Measurements from ENCODE around the gene ERCC2. TPM values are rescaled to one million over a fixed set of nuclear protein-coding genes. Genes with fewer than 3 reads are reported as not detected.
A peak's percentile ranks its signal among the peaks of the same experiment; 100 is the strongest.
"Not testable (repeated sequence)": the region's sequence is repeated elsewhere in the genome, so short reads cannot be mapped to it uniquely, and the experiment has no call there.

Gene ERCC2
- total RNA-seq, 1 donor from 2014 or later = 20.6 TPM

DNA sequence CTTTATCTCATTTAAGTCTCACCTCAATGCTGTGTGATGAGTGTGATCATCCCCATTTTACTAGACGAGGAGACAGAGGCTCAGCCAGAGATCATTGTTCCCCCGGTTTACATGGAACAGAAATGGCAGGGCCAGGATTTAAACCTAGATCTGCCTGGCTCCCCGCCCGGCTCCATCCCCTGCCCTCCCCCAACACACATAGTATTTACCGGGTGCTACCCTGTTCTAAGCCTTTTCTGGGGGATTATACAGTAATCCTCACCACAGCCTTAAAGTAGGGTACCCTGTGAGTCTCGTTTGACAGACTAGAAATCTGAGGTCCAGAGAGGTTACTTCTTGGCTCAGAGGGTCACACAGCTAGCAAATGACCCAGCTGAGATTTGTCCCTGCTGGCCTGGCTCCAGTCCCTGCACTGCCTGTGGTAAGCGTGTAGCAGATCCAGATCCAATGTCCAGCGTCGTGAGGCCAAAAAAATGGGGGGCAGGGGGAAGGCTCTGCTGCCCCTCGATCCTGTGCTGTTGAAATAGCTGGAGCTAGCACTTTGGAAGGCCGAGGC is 33.6 kb downstream of the ERCC2 start:
- no peak for DNase-seq (ENCODE audit: low read depth)

DNA sequence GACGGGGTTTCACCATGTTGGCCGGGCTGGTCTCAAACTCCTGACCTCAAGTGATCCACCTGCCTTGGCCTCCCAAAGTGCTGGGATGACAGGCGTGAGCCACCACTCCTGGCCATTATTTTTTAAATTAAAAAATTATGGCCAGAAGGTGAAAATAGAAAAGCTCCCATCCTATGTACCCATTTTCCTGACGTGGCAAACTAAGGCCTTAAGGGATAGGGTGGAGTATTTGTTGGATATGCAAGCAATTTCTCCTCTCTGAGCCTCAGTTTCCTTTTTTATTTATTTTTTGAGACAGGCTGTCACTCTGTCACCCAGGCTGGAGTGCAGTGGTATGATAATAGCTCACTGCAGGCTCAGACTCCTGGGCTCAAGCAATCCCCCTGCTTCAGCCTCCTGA is 35.5 kb downstream of the ERCC2 start:
- DNase-seq (ENCODE audit: low read depth) = not testable (repeated sequence)

DNA sequence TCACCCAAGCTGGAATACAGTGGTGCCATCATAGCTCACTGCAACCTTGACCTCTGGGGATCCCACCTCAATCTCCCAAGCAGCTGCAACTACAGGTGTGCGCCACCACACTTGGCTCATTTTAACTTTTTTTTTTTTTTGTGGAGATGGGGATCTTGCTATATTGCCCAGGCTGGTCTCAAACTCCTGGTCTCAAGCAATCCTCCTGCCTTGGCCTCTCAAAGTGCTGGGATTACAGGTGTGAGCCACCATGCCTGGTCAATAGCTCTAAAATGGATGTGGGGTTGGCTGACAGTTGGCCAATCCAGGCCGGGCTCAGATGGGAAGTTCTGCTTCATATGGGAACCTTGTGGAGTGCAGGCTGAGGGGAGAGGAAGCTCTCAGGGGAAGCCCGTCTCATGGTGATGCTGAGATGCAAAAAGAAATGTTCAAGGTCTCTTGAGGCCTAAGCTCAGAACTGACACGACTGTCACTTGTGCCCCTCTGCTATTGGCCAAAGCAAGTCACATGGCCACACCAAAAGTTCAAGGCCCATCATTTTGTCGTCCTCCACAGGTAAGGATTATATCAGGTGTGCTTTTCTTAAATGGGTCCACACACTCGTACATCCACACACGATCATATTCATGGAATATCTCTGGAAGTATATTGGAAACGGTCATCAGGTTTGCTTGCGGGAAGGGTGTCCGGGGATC is 36.6 kb downstream of the ERCC2 start:
- DNase-seq (ENCODE audit: low read depth) = no peak

DNA sequence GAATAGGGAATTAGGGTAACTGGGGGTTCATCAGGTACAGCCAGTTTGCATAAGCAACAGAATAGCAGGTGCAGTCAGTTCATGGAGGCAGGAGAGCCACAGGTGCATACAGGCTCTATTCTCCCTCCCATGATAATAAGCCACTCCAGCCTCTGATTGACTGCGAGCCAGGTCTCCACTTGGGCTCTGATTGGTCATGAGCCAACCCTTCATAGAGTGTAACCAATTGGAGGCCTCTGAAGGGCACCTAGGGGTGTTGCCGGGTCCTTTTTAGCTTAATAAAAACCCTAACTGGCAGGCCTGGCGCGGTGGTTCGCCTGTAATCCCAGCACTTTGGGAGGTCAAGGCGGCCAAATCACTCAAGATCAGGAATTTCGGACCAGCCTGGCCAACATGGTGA is 39.0 kb downstream of the ERCC2 start:
- no peak for DNase-seq (ENCODE audit: low read depth)

DNA sequence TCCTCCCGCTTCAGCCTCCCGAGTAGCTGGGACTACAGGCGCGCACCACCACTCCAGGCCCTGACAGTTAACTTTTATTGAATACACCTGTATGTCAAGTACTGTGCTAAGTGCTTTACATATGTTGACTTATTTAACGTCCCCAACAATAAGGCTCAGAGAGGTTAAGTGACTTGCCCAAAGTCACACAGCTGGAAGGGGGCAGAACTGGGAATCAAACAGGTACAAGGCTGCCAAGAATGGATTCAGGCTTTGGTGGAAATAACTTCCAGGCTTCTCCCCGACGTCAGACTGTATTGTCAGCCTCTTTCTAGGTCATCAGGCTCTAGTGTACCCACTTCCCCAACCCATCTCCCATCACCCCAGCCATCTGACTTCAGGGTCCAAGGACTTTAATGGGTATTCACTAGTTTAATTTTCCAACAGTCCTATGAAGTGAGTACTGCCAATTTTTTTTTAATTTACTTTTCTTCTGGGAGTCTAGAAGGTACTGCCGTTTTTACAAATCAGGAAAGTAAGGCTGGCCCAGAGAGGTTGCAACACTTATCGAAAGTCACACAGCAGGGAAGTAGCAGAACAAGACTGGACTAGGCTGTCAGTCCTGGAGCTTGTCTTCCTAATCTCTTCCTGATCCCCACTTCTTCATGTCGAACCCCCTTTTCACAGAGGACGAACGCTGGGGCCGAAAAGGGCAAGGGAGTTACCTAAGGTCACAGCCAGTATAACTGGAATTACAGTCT is 42.8 kb downstream of the ERCC2 start:
- DNase-seq (ENCODE audit: low read depth) = no peak

DNA sequence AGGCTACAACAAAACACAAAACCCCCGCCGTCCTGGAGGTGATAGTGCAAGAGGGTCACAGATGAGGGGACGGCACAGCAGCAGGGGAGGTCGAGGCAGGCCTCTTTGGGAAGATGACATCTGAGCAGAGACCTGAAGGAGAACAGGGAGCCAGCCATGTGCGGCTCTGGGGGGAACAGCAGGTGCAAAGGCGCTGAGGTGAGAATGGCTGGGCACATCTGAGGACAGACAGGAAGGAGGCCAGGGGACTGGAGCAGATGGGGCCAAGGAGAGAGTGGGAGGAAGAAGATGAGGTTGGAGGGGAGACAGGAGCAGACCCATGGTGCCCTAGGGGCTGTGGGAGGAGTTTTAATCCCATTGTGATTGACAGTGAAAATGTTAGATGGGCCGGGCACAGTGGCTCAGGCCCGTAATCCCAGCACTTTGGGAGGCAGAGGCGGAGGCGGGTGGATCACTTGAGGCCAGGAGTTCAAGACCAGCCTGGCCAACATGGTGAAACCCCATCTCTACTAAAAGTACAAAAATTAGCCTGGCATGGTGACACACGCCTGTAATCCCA is 45.9 kb downstream of the ERCC2 start:
- DNase-seq (ENCODE audit: low read depth) = no peak

DNA sequence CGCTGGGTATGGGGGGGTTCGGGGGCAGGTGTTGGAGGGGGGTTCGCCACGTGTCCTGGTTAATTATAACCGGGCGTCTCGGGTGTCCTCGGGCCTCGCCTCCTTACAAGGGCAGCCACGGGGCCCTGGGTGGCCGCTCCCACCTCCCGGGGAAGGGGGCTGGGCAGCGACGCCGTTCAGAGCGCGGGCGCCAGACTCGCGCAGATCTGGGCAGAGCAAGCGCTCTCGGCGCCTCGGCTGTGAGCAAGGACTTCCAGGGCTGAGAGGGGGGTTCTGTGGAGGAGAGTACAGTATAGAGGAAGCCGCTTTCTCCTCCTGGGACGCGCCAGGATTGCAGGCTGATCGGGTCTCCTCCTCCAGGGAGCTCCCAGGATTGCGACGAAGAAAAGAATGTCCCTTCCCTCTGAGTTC is 46.7 kb downstream of the ERCC2 start:
- DNase-seq (ENCODE audit: low read depth) = peak; percentile 95

DNA sequence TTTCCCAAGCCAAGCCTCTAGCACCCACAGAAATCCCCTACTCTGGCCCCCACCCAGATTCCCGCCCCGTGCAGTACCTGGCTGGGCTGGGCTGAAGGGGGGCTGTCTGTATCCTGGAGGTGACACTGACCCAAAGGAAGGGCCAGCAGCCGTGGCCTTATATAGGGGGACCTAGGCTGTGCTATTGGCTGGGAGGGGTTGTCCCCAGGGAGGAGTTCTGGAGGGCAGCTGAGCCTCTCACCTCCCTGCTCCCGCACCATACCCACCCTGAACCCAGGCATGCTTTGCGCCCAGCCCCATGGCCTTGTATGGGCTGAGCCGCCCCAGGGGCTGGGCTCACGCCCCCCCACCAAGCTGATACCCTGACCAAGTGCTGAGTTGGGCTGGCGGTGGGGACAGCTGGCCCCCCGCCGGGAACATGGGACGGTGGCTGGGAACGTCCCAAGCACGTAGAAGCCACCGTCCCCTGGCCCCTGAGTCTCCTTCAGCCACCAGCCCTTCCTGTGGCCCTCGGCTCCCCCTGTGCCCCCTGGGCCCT is 47.6 kb downstream of the ERCC2 start, which contains the start of gene CKM:
CKM (minus strand) TSS at position 132 of the 538 bp plus-strand sequence. CDS start 3,162 bp downstream, outside the sequence.
- DNase-seq (ENCODE audit: low read depth) = peak; percentile 96

DNA sequence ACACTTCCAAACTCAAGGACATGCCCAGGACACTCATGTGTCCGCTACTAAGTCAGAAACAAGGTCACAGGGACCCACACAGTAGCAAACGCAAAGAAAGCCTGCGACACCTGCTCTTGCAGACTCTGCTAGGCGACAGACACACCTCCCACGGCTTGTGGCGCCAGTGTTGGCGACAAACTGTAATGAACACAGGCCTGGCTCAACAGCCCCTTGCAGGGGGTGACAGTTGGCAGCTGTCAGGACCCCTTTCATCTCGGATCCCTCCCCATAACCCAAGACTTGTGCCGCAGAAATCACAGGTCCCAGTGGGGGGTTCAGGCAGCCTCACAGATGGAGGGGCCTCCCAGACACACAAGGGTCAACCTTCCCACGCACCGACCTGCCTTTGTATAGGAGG is 48.1 kb downstream of the ERCC2 start:
- DNase-seq (ENCODE audit: low read depth) = peak; percentile 75

DNA sequence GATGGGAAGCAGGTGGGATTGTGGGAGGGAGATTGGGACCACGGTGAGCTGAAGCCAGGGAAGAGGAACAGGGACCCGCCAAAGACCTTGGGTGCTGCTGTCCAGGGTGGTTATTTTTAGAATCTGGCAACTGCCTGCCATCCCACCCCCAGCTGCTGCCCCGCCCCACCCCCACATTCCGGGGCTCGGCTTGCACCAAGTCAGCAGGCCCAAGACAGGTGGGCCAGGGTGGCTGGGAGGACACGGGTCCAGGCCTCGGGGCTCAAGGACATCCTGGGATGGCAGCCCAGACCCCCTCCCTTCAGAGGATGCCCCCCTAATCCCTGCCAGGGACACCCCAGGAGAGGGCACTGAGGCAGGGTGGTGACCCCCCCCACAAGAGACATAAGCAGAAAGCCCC is 48.5 kb downstream of the ERCC2 start:
- DNase-seq (ENCODE audit: low read depth) = peak; percentile 84

DNA sequence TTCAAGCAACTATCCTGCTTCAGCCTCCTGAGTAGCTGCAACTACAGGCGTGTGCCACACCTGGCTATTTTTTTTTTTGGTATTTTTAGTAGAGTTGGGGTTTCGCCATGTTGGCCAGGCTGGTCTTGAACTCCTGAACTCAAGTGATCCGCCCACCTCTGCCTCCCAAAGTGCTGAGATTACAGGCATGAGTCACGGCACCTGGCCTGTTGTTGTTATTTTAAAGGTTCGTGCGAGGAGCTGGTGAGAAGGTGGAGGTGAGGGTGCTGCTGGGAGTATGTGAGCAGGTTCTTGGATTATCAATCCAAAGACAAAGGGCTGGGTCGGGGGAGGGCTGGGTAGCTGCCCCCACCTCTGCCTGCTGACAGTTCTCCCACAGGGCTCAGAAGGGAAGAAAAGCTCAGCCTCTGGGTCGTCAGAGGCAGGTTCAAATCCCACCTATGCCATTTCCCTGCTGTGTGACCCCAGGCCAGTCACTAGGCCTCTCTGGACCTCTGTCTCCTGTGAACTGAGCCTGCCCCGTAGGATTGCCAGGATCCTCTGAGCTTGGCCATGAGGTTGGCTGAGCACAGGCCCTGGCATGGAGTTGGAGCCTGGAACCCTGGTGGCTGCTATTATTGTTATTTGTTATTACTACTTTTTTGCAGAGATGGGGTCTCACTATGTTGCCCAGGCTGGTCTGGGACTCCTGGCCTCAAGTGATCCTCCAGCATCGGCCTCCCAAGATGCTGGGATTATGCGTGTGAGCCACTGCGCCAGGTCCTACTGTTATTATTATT is 49.2 kb downstream of the ERCC2 start:
- DNase-seq (ENCODE audit: low read depth) = no peak

DNA sequence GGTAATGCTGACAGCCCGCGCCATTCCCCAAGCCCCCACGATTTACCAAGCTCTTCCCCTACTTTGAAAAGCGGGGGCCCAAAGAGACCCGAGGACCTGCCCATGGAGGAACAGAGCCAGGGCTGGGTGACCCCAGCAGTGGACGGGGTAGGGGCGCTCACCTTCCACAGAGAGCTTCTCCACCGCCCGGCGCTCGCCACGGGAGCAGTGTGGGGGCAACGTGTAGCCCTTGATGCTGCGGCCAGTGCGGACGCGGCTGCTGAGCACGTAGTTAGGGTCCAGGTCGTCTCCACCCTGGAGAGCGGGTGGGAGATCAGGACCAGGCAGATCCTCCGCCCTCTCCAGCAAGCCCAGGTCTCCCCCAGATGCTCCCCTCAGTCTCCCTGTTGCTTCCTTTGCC is 55.1 kb downstream of the ERCC2 start:
- no peak for DNase-seq (ENCODE audit: low read depth)

DNA sequence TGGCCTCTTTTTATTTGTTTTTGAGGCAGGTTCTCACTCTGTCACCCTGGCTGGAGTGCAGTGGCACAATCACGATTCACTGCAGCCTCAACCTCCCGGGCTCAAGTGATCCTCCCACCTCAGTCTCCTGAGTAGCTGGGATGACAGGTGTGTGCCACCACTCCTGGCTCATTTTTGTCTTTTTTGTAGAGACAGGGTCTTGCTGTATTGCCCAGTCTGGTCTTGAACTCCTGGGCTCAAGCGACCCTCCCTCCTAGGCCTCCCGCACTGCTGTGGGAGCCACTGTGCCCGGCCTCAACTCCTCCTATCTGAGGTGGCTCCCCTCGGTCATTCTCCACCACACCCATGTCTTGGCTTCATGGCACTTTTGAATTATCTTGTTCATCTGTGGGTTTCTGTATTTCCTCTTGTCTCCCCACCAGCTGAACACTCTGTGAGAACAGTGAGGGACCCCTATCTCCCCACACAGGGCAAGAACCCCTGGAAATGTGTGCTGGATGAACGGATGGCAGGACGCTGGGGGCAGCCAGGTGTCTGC is 55.6 kb downstream of the ERCC2 start:
- DNase-seq (ENCODE audit: low read depth) = no peak

DNA sequence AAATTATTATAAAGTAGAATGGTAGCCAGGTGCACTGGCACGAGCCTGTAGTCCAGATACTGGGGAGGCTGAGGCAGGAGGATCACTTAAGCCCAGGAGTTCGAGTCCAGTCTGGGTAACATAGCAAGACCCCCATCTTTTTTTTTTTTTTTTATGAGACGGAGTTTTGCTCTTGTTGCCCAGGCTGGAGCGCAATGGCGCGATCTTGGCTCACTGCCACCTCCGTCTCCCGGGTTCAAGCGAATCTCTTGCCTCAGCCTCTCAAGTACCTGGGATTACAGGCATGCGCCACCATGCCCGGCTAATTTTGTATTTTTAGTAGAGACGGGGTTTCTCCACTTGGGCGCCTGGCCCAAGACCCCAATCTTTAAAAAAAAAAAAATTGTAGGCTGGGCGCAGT is 58.1 kb downstream of the ERCC2 start:
- not testable (repeated sequence) for DNase-seq (ENCODE audit: low read depth)

DNA sequence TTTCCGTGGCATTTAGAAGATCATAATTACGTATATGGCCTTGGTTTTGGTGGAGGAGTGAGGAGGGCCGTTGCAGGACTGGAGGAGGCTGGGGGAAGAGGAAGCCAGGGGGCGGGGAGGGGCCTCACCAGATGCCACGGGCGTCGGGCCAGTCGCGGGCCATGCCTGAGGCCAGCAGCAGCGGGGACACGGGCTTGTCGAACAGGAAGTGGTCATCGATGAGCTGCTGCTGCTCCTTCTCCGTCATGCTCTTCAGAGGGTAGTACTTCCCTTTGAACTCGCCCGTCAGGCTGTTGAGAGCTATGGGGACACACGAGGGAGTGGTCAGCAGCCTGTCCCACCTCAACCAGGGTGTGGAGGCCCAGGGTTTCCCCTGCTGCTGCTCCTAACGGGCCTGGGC is 58.8 kb downstream of the ERCC2 start:
- peak; percentile 39 for DNase-seq (ENCODE audit: low read depth)

DNA sequence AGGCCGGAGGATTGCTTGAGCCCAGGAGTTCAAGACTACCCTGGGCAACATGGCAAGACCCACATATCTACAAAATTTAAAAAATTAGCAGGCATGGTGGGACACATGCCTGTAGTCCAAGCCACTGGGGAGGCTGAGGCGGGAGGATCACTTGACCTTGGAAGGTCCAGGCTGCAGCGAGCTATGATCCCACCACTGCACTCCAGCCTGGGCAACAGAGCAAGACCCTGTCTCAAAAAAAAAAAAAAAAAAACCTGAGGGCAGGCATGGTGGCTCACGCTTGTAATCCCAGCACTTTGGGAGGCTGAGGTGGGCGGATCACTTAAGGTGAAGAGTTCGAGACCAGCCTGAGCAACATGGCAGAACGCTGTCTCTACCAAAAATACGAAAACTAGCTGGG is 61.1 kb downstream of the ERCC2 start:
- not testable (repeated sequence) for DNase-seq (ENCODE audit: low read depth)

DNA sequence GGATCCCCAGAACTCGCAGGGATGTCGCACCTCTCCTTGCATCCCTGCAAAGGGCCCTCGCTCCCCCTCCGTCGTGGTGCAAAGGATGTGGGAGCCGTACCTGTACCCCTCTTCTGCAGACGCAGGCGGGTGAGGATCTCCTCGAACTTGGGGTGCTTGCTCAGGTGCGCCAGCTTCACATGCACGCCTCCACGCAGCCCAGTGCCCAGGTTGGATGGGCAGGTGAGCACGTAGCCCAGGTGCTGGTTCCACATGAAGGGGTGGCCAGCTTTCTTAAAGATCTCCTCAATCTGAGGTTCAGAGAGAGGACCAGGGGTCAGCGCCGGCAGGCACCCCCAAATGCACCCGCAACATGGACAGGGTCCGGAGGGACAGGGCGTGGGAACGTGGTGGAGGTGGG is 63.0 kb downstream of the ERCC2 start:
- DNase-seq (ENCODE audit: low read depth) = no peak

DNA sequence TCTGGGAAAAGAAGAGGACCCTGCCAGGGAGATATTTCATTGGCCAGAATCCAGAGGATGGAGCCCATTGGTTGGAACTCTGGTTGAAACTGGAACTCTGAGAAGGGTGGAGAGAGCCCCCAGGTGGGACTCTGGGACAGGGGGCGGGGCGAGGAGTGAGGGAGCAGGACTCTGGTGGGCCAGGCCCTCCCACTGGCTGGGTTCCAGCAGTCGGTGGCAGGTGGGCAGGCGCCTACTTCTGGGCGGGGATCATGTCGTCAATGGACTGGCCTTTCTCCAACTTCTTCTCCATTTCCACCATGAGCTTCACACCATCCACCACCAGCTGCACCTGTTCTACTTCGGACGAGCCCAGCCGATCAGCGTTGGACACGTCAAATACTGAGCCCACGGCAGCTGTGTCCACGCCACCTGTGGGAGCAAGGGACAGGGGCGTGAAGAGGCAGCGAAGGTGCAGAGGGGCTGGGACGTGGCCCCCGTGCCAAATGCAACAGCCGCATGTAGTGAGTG is 63.8 kb downstream of the ERCC2 start:
- peak; percentile 85 for DNase-seq (ENCODE audit: low read depth)

DNA sequence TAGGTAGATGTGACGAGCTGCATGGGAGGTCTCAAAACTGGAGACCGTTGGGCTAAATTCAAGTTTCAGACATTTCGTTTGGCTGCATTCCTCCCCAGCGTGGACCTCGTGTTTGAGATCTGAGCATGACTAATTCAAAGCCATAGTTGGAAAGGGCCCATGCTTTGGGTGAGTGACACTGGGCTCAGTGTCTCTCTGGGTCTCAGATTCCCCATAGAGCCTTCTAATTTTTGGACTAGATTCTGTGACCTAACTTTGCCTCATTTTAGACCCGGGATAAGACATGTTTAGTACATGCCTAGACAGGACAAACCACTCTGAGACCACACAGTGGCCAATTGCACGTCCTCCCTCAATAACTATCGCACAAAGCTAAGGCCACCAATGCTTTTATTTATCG is 64.3 kb downstream of the ERCC2 start:
- DNase-seq (ENCODE audit: low read depth) = peak; percentile 38

DNA sequence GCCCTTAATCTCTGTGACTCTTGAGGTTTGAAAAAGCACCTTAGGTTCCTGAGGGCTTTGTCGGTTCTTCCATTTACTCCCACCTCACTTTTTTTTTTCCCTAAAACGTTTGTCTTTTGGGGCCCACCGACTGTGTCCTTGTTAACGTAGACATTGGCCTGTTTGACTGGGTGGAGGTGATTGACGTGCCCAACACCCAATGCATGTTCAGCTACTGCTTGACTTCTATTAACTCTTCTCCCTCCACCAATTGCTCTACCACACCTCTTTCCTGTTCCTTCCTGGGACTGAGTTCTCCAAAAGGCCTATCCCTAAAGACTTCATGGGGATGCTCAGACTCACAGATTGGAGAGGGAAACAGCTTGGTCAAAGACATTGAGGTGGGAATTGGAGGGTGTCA is 65.0 kb downstream of the ERCC2 start:
- DNase-seq (ENCODE audit: low read depth) = peak; percentile 44

DNA sequence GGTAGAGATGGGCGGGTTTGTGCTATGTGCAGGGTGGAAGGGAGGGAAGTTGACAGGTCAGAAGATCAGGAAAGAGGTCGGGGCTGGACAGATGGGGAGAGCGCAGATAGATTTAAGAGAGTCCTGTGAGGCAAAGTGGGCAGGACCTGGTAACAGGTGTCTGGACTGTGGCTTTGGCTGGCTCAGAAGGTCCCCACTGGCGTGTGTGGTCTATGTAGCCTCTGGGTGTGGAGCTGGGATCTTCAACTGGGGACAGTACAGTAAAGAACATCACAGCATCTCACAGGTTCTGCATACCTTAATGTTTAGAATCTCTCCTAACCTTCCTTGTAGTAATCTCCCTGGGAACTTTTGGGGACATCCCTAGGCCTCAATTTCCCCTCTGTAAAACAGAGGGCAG is 65.4 kb downstream of the ERCC2 start:
- peak; percentile 75 for DNase-seq (ENCODE audit: low read depth)

All from myocyte (in vitro differentiated cells).